ES-I3 (cell line): Measurements from ENCODE around the gene CHPF2.

Experiments
- H3K36me3 ChIP-seq: 2 replicates; pipeline ENCODE4 v1.6.1; 2013; ENCODE audit warnings: mild to moderate bottlenecking, low read length, control low read depth, moderate library complexity; ENCODE audit not compliant: insufficient read depth
- H3K4me1 ChIP-seq: 2 replicates; pipeline ENCODE4 v1.6.1; 2013; ENCODE audit warnings: mild to moderate bottlenecking, control low read depth, low read length; ENCODE audit not compliant: insufficient read depth
- H3K9ac ChIP-seq: 2 replicates; pipeline ENCODE4 v1.6.1; 2013; ENCODE audit warnings: low read depth, mild to moderate bottlenecking, low read length, moderate library complexity
- H3K9me3 ChIP-seq: 2 replicates; pipeline ENCODE4 v1.6.1; 2013; ENCODE audit warnings: mild to moderate bottlenecking, low read length, moderate library complexity; ENCODE audit not compliant: control insufficient read depth, insufficient read depth

The CHPF2 gene

DNA sequence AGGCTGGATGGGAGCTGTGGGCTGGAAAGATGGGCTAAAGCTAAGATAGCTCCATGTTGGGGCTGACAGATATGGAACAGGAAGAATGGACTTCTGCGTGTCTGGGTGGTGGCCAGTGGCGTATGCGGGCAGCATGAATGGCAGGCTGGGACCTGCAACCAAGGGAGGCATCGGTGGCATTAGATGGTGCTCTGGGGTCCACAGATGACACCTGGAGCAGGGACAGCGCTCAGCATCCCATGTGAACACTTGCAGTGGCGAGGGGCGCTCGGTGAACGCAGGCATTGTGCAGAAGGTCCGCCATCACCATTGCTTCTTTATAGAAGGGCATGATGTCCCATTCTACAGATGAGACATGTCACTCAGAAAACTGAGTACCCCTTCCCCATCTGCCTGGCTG, 37.2 kb downstream of the CHPF2 start:
- Histone ChIP-seq H3K36me3 (no peaks in the 10 kb centered on the region), H3K9me3 (no peaks in the 10 kb centered on the region), H3K9ac (no peak overlapping the region), H3K4me1 (peaks cover 2% of the 10 kb centered on the region; the same call in 1 of the 2 replicates)

DNA sequence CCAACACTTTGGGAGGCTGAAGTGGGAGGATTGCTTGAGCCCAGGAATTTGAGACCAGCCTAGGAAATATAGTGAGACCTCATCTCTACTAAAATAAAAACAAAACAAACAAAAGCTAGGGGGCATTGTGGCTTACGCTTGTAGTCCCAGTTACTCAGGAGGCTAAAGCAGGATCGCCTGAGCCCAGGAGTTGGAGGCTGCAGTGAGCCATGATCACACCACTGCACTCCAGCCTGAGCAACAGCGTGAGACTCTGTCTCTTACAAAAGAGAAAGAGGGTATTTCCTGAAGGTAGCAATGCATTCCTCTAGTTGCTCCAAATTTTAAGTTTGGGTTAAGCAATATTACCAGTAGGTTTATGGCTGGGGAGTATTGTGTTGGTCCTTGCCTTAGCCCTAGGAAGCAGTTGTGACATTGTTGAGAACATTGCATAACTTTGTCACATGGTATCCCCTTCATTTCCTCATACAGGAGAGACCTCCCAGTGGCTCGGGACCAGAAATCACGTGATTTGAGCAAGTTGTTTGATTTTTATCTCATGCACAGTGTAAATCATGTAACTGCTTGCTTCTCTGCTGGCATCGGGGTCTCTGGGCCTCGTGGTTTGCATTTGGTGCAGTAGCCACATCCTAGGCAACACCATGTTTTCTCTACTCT, 39.5 kb downstream of the CHPF2 start:
- no peak overlapping the region for H3K9ac ChIP-seq
- H3K36me3 ChIP-seq: no peaks in the 10 kb centered on the region
- H3K4me1 ChIP-seq: peaks cover 2% of the 10 kb centered on the region; the same call in 1 of the 2 replicates
- no peaks in the 10 kb centered on the region for H3K9me3 ChIP-seq

DNA sequence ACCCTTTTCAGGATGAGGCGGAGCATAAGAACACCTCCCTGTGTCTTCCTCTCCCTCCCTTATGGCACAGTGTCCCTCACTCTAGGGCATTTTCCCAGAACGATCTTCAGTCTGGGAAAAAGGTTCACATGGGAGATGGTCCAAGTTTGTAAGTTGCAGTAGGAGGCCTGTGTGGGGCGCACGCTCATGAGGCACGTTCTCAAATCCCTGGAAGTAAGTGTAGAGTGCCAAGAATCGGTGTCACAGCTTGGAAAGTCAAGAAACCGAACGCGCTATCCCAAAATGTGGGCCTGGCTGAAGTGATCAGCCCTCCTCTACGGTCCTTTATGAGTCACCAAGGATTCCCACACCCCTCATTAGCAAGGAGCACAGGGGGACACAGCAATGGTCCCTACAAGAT, 40.1 kb downstream of the CHPF2 start:
- Histone ChIP-seq H3K4me1 (peaks cover 2% of the 10 kb centered on the region; the same call in 1 of the 2 replicates), H3K9ac (no peak overlapping the region), H3K9me3 (no peaks in the 10 kb centered on the region), H3K36me3 (no peaks in the 10 kb centered on the region)

DNA sequence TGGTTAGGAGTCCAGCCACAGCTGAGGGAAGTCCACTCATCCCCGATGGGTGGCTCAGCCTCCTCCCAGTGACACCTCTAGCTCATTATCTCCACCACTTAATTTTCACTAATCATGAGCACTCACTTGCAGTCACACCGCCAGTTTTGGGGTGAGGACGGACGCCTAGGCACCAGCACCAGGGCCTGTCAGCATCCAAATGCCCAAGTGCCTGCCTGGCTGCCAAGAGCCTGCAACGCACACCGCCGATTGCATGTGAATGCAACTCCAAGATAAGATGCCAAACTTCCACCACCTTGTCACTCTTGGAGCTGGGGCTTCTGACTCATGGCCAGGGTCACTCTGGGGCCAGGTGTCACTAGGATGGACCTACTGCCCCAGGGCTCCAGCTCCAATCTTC, 40.6 kb downstream of the CHPF2 start:
- H3K9me3 ChIP-seq: no peaks in the 10 kb centered on the region
- H3K4me1 ChIP-seq: peaks cover 2% of the 10 kb centered on the region; the same call in 1 of the 2 replicates
- H3K36me3 ChIP-seq: no peaks in the 10 kb centered on the region

DNA sequence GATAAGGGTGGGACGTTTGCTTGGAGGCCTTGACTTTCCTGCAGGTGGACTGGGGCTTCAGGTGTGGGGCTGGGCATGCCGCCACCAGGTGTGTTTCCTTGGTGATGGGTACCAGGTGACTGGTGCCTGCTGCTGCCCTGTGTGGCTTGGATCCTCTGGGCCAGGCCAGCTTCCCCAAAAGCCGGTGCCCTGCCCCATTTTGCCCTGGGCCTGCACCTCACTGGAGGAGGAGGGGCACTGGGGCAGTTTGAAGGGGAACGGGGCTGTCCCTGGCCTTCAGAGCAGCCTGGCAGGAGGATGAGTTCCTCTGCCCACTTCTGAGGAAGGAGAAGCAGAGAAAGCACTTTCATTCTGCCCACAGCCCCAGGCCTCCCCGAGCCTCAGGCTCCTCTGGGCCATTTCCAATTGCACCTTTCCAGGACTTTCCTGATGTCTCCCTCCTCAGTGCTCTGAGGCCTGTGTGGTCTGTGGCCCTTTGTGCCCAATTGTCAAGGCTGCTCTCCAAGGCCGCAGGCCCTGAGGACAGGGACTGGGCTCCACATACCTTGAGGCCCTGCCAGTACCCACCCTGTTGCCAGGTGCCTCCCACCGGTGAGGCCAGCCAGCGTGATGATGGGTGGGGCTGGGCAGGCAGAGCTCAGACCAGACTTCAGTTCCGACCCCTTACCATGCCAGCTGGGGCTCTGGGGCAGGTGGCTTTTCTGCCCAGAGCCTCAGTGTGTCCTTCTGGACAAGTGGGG, 41.5 kb downstream of the CHPF2 start:
- H3K36me3 ChIP-seq: no peaks in the 10 kb centered on the region
- peaks cover 2% of the 10 kb centered on the region; the same call in 1 of the 2 replicates for H3K4me1 ChIP-seq
- no peak overlapping the region for H3K9ac ChIP-seq
- H3K9me3 ChIP-seq: no peaks in the 10 kb centered on the region

More for the DNA sequence above, 40.6 kb downstream of the CHPF2 start:
- no peak overlapping the region for H3K9ac ChIP-seq

DNA sequence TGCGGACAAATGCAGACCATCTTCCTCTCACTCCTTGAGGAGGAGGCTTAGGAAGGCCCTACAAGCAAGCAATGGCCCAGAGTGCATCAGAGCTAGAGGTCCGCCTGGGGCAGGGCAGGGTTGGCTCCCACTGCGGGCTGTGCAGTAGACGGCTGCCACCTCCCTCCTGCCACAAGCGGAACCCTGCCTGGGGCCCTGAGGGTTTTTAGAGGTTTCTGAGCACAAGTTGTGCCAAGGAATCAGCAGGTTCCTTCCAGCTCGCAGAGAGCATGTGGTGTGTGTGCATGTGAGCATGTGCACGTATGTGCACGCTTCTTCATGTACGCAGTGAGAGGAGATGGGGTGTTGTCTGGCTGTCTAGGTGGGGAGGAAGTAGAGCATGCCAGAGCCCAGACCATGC, 42.1 kb downstream of the CHPF2 start:
- H3K4me1 ChIP-seq: peaks cover 2% of the 10 kb centered on the region; the same call in 1 of the 2 replicates
- H3K36me3 ChIP-seq: no peaks in the 10 kb centered on the region
- no peaks in the 10 kb centered on the region for H3K9me3 ChIP-seq
- no peak overlapping the region for H3K9ac ChIP-seq

DNA sequence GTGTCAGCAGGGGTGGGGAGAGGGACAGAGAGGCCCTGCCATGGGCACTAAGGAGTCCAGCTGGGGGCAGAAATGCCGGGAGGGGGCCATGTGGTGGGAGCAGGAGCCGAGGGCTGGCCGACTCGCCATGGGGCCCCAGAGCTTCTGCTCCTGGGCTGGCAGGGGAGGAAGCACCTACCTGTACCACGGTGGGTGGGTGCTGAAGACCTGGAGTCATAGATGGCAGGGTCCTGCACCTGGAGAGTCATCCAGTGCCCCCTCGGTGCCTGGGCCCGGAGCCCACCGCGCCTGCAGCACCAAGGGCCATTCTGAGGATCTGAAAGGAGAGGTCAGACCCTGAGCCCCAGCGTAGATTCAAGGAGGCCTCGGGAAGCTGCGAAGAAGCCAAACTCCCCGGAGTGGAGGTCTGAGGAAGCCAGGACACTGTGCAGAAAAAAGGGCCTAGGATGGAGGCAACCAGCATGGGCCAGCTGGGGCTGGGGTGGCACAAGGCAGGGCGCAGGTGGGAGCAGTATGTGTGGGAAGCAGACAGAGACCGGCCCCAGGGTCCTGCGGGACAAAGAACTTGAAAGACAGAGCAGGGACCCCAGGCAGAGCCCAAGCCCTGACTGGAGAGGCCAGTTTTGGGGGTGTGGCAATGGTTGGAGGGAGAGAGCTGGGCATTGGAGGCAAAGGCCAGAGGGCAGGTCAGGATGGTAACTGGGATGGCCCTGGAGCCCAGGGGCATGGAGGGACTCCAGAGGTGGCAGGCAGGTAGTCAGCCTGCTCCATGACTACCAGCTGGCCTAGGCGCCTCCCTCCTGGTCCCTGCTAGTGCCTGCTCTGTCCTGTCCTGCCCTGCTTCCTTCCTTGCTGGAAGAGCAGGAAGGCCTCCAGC, 42.9 kb downstream of the CHPF2 start:
- H3K36me3 ChIP-seq: no peaks in the 10 kb centered on the region
- peaks cover 2% of the 10 kb centered on the region; the same call in 1 of the 2 replicates for H3K4me1 ChIP-seq
- H3K9ac ChIP-seq: no peak overlapping the region
- H3K9me3 ChIP-seq: no peaks in the 10 kb centered on the region

DNA sequence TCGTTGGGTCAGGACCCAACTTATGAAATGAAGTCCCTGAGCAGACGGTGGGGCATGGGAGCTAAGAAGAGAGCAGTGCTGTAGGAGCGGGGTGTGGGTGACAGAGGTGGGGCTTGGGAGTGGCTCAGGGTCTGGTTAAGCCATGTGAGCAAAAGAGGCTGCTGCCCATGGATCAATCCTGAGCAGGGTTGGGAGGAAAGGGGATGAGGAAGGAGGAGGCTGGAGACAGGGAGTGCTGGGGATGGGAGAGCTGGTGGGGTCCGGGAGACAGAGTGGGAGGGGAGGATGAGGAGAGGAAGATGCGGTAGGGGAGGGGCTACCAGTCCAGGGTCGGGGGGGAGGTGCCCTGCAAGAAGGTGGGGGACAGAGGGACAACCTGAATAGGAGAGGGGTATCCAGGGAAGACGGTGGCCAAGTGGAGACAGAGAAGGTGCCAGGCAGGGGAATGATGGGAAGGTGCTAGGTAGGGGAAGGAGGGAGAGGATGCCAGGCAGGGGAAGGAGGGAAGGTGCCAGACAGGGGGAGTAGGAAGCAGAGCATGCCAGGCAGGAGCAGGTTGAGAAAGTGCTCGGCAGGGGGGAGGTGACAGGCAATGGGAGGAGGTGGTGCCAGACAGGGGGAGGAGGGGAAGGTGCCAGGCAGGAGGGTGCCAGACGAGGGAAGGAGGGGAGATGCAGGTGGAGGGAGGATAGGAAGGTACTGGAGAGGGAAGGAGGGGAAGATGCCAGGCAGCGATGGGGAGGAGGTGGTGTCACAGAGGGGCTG, 43.7 kb downstream of the CHPF2 start:
- Histone ChIP-seq H3K9ac (no peak overlapping the region), H3K4me1 (peaks cover 2% of the 10 kb centered on the region; the same call in 1 of the 2 replicates), H3K36me3 (no peaks in the 10 kb centered on the region)

DNA sequence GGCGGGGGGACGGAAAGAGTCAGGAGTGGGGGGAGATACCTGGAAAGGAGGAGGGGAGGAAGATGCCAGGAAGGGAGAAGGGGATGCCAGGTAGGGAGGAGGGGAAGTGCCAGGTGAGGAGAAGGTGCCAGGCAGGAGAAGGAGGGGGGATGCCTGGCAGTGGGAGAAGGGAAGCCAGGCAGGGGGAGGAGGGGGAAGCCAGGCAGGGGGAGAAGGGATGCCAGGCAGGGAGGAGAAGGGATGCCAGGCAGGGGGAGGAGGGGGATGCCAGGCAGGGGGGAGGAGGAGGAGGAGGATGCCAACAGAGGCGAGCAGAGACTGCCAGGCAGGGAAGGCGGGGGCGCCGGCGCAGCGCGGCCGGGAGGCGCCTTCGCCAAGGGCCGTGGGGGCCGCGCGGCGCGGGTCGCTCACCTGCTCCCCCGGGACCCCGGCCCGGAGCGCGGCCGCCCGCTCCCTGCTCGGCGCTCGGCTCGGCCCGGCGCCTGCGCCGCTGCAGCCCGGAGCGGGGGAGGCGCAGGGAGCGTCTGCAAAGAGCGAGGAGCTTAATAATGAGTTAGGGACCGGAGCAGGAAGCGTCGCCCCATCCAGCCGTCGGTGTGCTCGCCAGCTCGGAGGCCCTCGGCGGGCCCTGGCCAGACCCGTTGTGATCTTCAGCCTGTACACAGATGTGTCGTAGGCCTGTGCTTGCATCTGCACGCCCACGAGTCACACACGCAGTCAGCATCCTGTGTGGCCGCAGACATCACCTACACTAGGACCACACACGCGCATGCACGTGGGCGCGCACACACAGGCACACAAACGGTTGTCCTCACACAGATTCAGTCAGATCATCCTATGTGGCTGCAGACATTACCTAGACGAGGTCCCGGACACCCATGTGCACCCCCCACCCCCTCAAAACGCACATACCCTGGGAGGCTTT, 44.6 kb downstream of the CHPF2 start:
- H3K36me3 ChIP-seq: no peaks in the 10 kb centered on the region
- no peaks in the 10 kb centered on the region for H3K9me3 ChIP-seq
- peaks cover under 1% of the 10 kb centered on the region; the same call in 1 of the 2 replicates for H3K4me1 ChIP-seq
- peak overlapping the region; percentile 11; the same call in 1 of the 2 replicates for H3K9ac ChIP-seq

More for the DNA sequence above, 43.7 kb downstream of the CHPF2 start:
- no peaks in the 10 kb centered on the region for H3K9me3 ChIP-seq

DNA sequence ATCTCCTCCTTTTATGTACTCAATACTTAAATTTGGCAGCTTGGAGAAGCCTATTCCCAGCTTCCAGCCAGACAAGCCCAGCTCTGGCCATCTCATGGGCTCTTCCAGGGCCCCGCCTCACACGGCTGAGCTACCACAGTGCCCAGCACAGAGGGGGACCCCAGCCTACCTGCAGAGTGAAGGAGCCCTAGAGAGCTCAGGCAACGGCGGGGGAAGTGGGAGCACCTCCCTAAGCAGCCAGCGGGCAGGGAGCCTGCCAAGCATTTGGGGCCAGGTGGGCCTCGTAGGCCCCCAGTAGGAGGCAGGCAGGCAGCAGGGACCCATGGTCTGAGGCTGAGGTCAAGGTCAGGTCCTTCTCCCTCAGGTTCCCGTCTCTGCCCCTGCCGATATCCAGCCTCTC, 45.3 kb downstream of the CHPF2 start:
- no peaks in the 10 kb centered on the region for H3K36me3 ChIP-seq
- no peaks in the 10 kb centered on the region; the same call in 1 of the 2 replicates for H3K4me1 ChIP-seq
- no peaks in the 10 kb centered on the region for H3K9me3 ChIP-seq
- H3K9ac ChIP-seq: no peak overlapping the region

DNA sequence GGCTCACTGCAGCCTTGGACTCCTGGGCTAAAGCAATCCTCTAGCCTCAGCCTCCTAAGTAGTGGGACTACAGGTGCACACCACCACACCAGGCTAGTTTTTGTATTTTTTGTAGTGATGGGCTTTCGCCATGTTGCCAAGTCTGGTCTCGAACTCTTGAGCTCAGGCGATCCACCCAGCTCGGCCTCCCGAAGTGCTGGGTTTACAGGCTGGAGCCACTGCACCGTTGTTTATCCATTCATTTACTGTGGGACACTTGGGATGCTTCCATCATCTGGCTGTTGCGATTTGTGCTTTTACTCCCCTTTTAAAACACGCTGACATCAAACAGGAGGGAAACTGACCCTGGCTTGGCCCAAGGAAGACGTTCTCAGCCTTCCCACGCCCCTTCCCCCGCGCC, 46.7 kb downstream of the CHPF2 start:
- Histone ChIP-seq H3K9ac (no peak overlapping the region), H3K4me1 (no peaks in the 10 kb centered on the region; the same call in 1 of the 2 replicates), H3K9me3 (no peaks in the 10 kb centered on the region), H3K36me3 (no peaks in the 10 kb centered on the region)

DNA sequence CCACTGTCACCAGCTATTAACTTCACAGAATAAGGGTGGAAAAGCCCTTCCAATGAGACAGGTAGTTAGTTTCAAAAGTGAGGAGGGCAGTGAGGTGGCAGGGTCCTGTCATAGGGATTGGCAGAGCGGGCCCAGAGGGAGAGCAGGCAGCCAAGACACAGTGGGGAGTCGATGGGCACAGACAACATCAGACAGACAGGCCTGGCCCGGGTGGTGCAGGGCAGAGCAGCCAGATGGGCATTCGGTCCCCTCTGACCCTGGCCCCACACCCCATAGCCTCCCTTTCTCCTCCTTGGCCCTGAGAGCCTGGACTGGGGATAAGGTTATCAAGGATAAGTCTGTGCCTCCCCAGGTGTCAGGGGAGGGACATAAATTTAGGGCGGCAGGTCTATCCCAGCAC, 47.6 kb downstream of the CHPF2 start:
- no peaks in the 10 kb centered on the region for H3K9me3 ChIP-seq
- no peaks in the 10 kb centered on the region for H3K36me3 ChIP-seq
- no peak overlapping the region for H3K9ac ChIP-seq
- H3K4me1 ChIP-seq: no peaks in the 10 kb centered on the region; the same call in 1 of the 2 replicates
